K562 (cell line): ENCODE results near the gene ARHGAP22. TPM values are rescaled to one million over a fixed set of nuclear protein-coding genes. Genes with fewer than 3 reads are reported as not detected.

ENCODE experiments used
- ATAC-seq: fragments of 200-7000 bp; cut with Tn5 transposase; 3 replicates; pipeline ENCODE4 v1.9.1; 2020; ENCODE audit warnings: moderate library complexity
- BruUV-seq: library from RNA; stranded (reverse); fragments of 400-500 nt; replicated peaks from 2 replicates; lab custom pipeline; 2021; lab: Mats Ljungman, UMichigan
- CTCF ChIA-PET: fragments of 300-600 bp; formaldehyde crosslinking; extraction: SDS; loops from one replicate; lab custom pipeline; 2021; ENCODE audit warnings: low intra/inter-chr PET ratio; lab: Yijun Ruan, JAX
- POLR2A ChIA-PET: fragments of 300-600, 350-650 bp; sonication (Branson Sonifier 250); formaldehyde crosslinking; extraction: SDS; loops from one replicate; lab custom pipeline; 2021; ENCODE audit warnings: antibody characterized with exemption, inconsistent platforms; lab: Yijun Ruan, JAX
- DNase-seq, 4 experiments: peaks; one replicate each; pipeline versions ENCODE4 v3.0.0 to v3.0.0-alpha.2; 2011 to 2018; ENCODE audit warnings: low spot score in 3 of 4, mixed read lengths in 3 of 4; ENCODE audit errors: extremely low read depth in 1 of 4
- FAIRE-seq: peaks from 2 replicates; lab custom pipeline; 2011; peaks lifted over from hg19 to GRCh38; lab: Jason Lieb, UNC
- H2AFZ ChIP-seq: 2 replicates; pipeline ENCODE4 v1.6.0; 2011; ENCODE audit warnings: low read depth, low read length, control low read depth, inconsistent platforms
- H3K27ac ChIP-seq: fragments of 200-600 bp; 3 replicates; pipeline ENCODE4 v1.8.0; 2011; ENCODE audit warnings: low read depth, mild to moderate bottlenecking, control low read depth, inconsistent platforms, low read length, moderate library complexity, mixed read lengths; ENCODE audit errors: extremely low read depth
- H3K27me3 ChIP-seq, 2 experiments: fragments of 300-600 bp in 1 of 2; 2 replicates in 1 of 2; 3 replicates in 1 of 2; pipeline versions ENCODE4 v1.6.0 to v1.8.0; 2011; ENCODE audit warnings: inconsistent platforms in 2 of 2, low read length in 2 of 2, mild to moderate bottlenecking in 1 of 2, mixed read lengths in 1 of 2, moderate library complexity in 1 of 2; ENCODE audit not compliant: control insufficient read depth in 2 of 2, insufficient read depth in 2 of 2
- H3K36me3 ChIP-seq: fragments of 300-600 bp; 3 replicates; pipeline ENCODE4 v1.8.0; 2011; ENCODE audit warnings: mild to moderate bottlenecking, low read length, inconsistent platforms; ENCODE audit not compliant: control insufficient read depth, insufficient read depth
- H3K4me1 ChIP-seq, 2 experiments: fragments of 200-600 bp in 1 of 2; replicated peaks in 1 of 2; 2 replicates in 1 of 2; 3 replicates in 1 of 2; pipeline versions ENCODE4 v1.5.1 to v1.8.0; 2011; ENCODE audit warnings: inconsistent platforms in 2 of 2, low read length in 2 of 2, mild to moderate bottlenecking in 1 of 2, mixed read lengths in 1 of 2, moderate library complexity in 1 of 2; ENCODE audit not compliant: control insufficient read depth in 2 of 2, insufficient read depth in 2 of 2
- H3K4me2 ChIP-seq: 2 replicates; pipeline ENCODE4 v1.6.1; 2011; ENCODE audit warnings: low read length, control low read depth, inconsistent platforms, mixed read lengths; ENCODE audit not compliant: insufficient read depth
- H3K4me3 ChIP-seq: fragments of 200-600 bp; sonication (generic), shearing (Covaris generic); 2 replicates; pipeline ENCODE4 v1.5.1; 2016; ENCODE audit warnings: control low read depth, inconsistent platforms
- H3K79me2 ChIP-seq: fragments of 200-600 bp; 3 replicates; pipeline ENCODE4 v1.8.0; 2011; ENCODE audit warnings: low read length, inconsistent platforms; ENCODE audit not compliant: control insufficient read depth, insufficient read depth
- H3K9ac ChIP-seq, 2 experiments: 2 replicates each; pipeline versions ENCODE4 v1.6.0 to v1.6.1; 2011; ENCODE audit warnings: low read depth in 2 of 2, low read length in 2 of 2, control low read depth in 1 of 2, inconsistent platforms in 1 of 2, mild to moderate bottlenecking in 1 of 2, mixed read lengths in 1 of 2; ENCODE audit not compliant: insufficient read depth in 1 of 2
- H3K9me1 ChIP-seq: one replicate; pipeline ENCODE4 v1.6.0; 2011; ENCODE audit warnings: inconsistent platforms, mild to moderate bottlenecking, low read length, moderate library complexity; ENCODE audit not compliant: control insufficient read depth, insufficient read depth
- H3K9me3 ChIP-seq: replicated peaks from 2 replicates; pipeline ENCODE4 v1.5.1; 2011; ENCODE audit warnings: low read depth, low read length, inconsistent platforms; ENCODE audit not compliant: control insufficient read depth, insufficient read depth
- H4K20me1 ChIP-seq: replicated peaks from 2 replicates; pipeline ENCODE4 v1.6.1; 2011; ENCODE audit warnings: low read length, inconsistent platforms, mixed read lengths; ENCODE audit not compliant: control insufficient read depth, insufficient read depth
- CHCHD3 ChIP-seq: fragments of 250-450 bp; sonication (Bioruptor Pico); IDR thresholded peaks from 2 replicates; pipeline ENCODE4 v2.1.2; 2022; ENCODE audit warnings: mild to moderate bottlenecking
- GATAD2A ChIP-seq: fragments of 450-650 bp; IDR thresholded peaks from 2 replicates; pipeline ENCODE4 v1.6.1; 2017
- HDAC6 ChIP-seq: IDR thresholded peaks from 2 replicates; pipeline ENCODE4 v1.6.1; 2012; ENCODE audit warnings: low read depth, mild to moderate bottlenecking, control low read depth, inconsistent platforms, low read length, moderate library complexity
- MCM5 ChIP-seq: fragments of 450-650 bp; IDR thresholded peaks from 2 replicates; pipeline ENCODE4 v1.6.1; 2016; ENCODE audit warnings: low read depth
- SAFB2 ChIP-seq: fragments of 200-400 bp; formaldehyde crosslinking; IDR thresholded peaks from 2 replicates; pipeline ENCODE4 v1.6.1; 2018; ENCODE audit warnings: borderline replicate concordance, low read length, low read depth, moderate library complexity; ENCODE audit not compliant: severe bottlenecking
- TCF7 ChIP-seq: sonication (generic); IDR thresholded peaks from 2 replicates; pipeline ENCODE4 v1.6.1; 2016; ENCODE audit warnings: antibody characterized with exemption, borderline replicate concordance
- WHSC1 ChIP-seq: IDR thresholded peaks from one replicate; pipeline ENCODE4 v1.6.1; 2012; ENCODE audit warnings: low read length, control low read depth, inconsistent platforms
- ZNF121 ChIP-seq: sonication (generic); formaldehyde crosslinking; conservative IDR thresholded peaks from 2 replicates; pipeline ENCODE4 v1.8.0; 2022; ENCODE audit warnings: missing genetic modification reagents
- ZNF124 ChIP-seq: sonication (generic); formaldehyde crosslinking; IDR thresholded peaks from 2 replicates; pipeline ENCODE4 v1.8.1; 2022; ENCODE audit warnings: missing genetic modification reagents
- ZNF24 ChIP-seq: fragments of 450-650 bp; IDR thresholded peaks from 2 replicates; pipeline ENCODE4 v1.6.1; 2016
- ZNF3 ChIP-seq: fragments of 250-450 bp; sonication (Bioruptor Pico); IDR thresholded peaks from 2 replicates; pipeline ENCODE4 v1.5.0; 2021; ENCODE audit warnings: mild to moderate bottlenecking, moderate library complexity
- ZNF764 ChIP-seq: fragments of 250-450 bp; sonication (Bioruptor Pico); IDR thresholded peaks from 2 replicates; pipeline ENCODE4 v1.4.0; 2020; ENCODE audit warnings: low read depth, mild to moderate bottlenecking, moderate library complexity
- WGBS: fragments of 100-300 bp; shearing (Covaris generic); methylation state at CpG from one replicate; pipeline ENCODE4 v1.1.6; 2016; ENCODE audit warnings: low coverage, mixed read lengths; ENCODE audit not compliant: insufficient coverage; ENCODE audit errors: missing lambda C conversion rate; 5-methylcytosine and 5-hydroxymethylcytosine counted together
- in situ Hi-C: fragments of 300-500 bp; cut with MboI; formaldehyde crosslinking; loops from 4 replicates; pipeline ENCODE4 v1.15.0; 2018; ENCODE audit warnings: inconsistent platforms, mixed read lengths
- intact Hi-C: fragments of 100-400 bp; cut with micrococcal nuclease; formaldehyde crosslinking; loops from 2 replicates; pipeline ENCODE4 v1.14.2; 2022
- polyA plus RNA-seq, 8 experiments: library from polyadenylated mRNA; depleted of rRNA in 4 of 8; stranded (reverse) in 5 of 8; unstranded in 3 of 8; fragments of >200 nt; fragmentation: Nextera tagmentation in 2 of 8; fragmentation: Illumina TruSeq in 1 of 8; extraction: Ambion mirVana in 2 of 8; extraction: Trizol in 1 of 8; gene quantifications; 2 replicates each; pipeline versions ENCODE4 v1.2.1 to v1.2.3, GENCODE V29; 2011 to 2014; ENCODE audit warnings: inconsistent platforms in 1 of 8, missing spikeins in 1 of 8
- total RNA-seq, 7 experiments: library from RNA; depleted of rRNA in 6 of 7; stranded (reverse); fragments of >200 nt in 6 of 7; fragmentation: Illumina TruSeq in 2 of 7; extraction: Trizol in 2 of 7; gene quantifications; 2 replicates each; pipeline versions ENCODE4 v1.2.1 to v1.2.3, GENCODE V29; 2011 to 2021; ENCODE audit warnings: low replicate concordance in 1 of 7
- TF ChIP-seq, protein P1 (sequence below): fragments of 450-650 bp; formaldehyde crosslinking; IDR thresholded peaks from 2 replicates; pipeline ENCODE4 v1.4.0; 2022; ENCODE audit warnings: mild to moderate bottlenecking, moderate library complexity
- TF ChIP-seq, protein P2 (sequence below): fragments of 450-650 bp; IDR thresholded peaks from one replicate; pipeline ENCODE4 v1.6.1; 2018; ENCODE audit warnings: mild to moderate bottlenecking, moderate library complexity; ENCODE audit not compliant: partially characterized antibody
- TF ChIP-seq, protein P3 (sequence below): sonication (generic); formaldehyde crosslinking; IDR thresholded peaks from 2 replicates; pipeline ENCODE4 v1.4.0; 2020; ENCODE audit warnings: mild to moderate bottlenecking, missing genetic modification reagents
- TF ChIP-seq, protein P4 (sequence below): fragments of 250-450 bp; sonication (Bioruptor Pico); IDR thresholded peaks from 2 replicates; pipeline ENCODE4 v1.9.0; 2021; ENCODE audit warnings: mild to moderate bottlenecking

ARHGAP22 gene
- total and polyA plus RNA-seq, 9 of the 15 experiments (the other 6 are each of a cell fraction or from before 2014, with no cell fraction given), result 1.3 to 28.1 (median 12.7) TPM

DNA sequence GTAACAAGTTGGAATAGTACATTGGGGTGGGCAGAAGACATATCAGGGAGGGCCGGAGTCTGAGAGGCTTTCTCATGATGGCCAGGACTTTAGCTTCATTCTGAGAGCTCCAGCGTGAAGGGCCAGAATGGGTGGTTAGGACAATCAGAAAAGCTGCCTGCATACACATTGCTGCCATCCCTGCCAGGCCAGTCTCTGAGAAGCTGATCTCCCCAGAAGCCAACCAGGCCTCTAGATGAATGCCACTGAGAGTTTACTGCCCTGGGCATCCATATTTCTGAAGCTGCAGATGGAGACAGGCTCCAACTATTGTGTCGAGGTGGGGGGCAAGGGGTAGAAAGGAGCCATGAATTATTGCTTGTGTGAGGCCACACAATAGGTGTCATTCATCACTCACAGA lies 32.0 kb upstream of the ARHGAP22 start:
- Histone ChIP-seq H2AFZ (no peak overlapping the region), H3K27me3 (peaks cover 0 to 9% of the 10 kb centered on the region in 2 experiments; a peak in 1 of 5 replicates), H4K20me1 (no peaks in the 10 kb centered on the region), H3K4me3 (no peak overlapping the region), H3K36me3 (no peaks in the 10 kb centered on the region), H3K9me3 (no peaks in the 10 kb centered on the region), H3K4me2 (no peak overlapping the region), H3K9me1 (no peaks in the 10 kb centered on the region), H3K4me1 (no peaks in the 10 kb centered on the region), H3K9ac (no peak overlapping the region), H3K27ac (no peak overlapping the region), H3K79me2 (no peaks in the 10 kb centered on the region)
- ATAC-seq, result no peak
- intact Hi-C loops, result no loop called here
- WGBS, result 0% methylated on average over 3 of the region's 3 CpGs
- BruUV-seq, result no TSS peak
- FAIRE-seq, result no peak
- in situ Hi-C loops, result no loop called here
- TF ChIP-seq, protein P1, sequence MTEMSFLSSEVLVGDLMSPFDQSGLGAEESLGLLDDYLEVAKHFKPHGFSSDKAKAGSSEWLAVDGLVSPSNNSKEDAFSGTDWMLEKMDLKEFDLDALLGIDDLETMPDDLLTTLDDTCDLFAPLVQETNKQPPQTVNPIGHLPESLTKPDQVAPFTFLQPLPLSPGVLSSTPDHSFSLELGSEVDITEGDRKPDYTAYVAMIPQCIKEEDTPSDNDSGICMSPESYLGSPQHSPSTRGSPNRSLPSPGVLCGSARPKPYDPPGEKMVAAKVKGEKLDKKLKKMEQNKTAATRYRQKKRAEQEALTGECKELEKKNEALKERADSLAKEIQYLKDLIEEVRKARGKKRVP, result no peak
- no peak for TF ChIP-seq WHSC1
- TF ChIP-seq, protein P2, sequence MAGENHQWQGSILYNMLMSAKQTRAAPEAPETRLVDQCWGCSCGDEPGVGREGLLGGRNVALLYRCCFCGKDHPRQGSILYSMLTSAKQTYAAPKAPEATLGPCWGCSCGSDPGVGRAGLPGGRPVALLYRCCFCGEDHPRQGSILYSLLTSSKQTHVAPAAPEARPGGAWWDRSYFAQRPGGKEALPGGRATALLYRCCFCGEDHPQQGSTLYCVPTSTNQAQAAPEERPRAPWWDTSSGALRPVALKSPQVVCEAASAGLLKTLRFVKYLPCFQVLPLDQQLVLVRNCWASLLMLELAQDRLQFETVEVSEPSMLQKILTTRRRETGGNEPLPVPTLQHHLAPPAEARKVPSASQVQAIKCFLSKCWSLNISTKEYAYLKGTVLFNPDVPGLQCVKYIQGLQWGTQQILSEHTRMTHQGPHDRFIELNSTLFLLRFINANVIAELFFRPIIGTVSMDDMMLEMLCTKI, result no peak
- no peak for TF ChIP-seq ZNF121 (CRISPR knock-in tag)
- TF ChIP-seq CHCHD3, result no peak
- TF ChIP-seq TCF7, result no peak
- TF ChIP-seq ZNF3 (CRISPR knock-in tag), result no peak
- TF ChIP-seq ZNF764 (CRISPR knock-in tag), result no peak
- no peak for TF ChIP-seq MCM5
- TF ChIP-seq, protein P3, sequence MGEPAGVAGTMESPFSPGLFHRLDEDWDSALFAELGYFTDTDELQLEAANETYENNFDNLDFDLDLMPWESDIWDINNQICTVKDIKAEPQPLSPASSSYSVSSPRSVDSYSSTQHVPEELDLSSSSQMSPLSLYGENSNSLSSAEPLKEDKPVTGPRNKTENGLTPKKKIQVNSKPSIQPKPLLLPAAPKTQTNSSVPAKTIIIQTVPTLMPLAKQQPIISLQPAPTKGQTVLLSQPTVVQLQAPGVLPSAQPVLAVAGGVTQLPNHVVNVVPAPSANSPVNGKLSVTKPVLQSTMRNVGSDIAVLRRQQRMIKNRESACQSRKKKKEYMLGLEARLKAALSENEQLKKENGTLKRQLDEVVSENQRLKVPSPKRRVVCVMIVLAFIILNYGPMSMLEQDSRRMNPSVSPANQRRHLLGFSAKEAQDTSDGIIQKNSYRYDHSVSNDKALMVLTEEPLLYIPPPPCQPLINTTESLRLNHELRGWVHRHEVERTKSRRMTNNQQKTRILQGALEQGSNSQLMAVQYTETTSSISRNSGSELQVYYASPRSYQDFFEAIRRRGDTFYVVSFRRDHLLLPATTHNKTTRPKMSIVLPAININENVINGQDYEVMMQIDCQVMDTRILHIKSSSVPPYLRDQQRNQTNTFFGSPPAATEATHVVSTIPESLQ (CRISPR knock-in tag), result no peak
- no peak for TF ChIP-seq GATAD2A
- TF ChIP-seq SAFB2, result no peak
- TF ChIP-seq ZNF24, result no peak
- TF ChIP-seq, protein P4, sequence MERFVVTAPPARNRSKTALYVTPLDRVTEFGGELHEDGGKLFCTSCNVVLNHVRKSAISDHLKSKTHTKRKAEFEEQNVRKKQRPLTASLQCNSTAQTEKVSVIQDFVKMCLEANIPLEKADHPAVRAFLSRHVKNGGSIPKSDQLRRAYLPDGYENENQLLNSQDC, result no peak
- no peak for TF ChIP-seq ZNF124 (CRISPR knock-in tag)
- no peak for TF ChIP-seq HDAC6
- no peak for DNase-seq
- ChIA-PET CTCF (no interaction called here), POLR2A (no interaction called here)
